HG02885 (cell line): ENCODE results near the gene PTPRN2.
"Not testable (repeated sequence)": the region's sequence is repeated elsewhere in the genome, so short reads cannot be mapped to it uniquely, and the experiment has no call there.

ENCODE experiments used
- ATAC-seq: cut with Tn5 transposase; IDR thresholded peaks from one replicate; pipeline ENCODE4 v1.9.1; 2021; ENCODE audit warnings: mild to moderate bottlenecking; ENCODE audit not compliant: unreplicated experiment, poor library complexity

The PTPRN2 gene

DNA sequence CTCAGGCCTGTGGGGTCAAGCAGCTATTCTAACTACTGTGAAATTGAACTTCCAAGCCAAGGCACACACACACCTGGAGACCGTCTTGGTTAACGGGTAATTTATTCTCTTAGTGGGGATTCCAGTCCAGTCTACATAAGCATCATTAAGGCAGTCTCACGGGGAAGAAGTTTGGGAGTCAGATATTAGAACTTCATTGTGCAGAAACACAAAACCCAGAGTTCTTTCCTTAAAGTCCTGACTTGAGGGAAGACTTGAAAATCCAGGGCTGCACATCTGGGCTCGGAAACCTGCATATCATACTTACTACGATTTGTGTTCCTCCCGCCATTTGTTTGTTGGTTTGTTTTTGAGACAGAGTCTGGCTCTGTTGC is 112.0 kb downstream of the PTPRN2 start:
- ATAC-seq: no peak

DNA sequence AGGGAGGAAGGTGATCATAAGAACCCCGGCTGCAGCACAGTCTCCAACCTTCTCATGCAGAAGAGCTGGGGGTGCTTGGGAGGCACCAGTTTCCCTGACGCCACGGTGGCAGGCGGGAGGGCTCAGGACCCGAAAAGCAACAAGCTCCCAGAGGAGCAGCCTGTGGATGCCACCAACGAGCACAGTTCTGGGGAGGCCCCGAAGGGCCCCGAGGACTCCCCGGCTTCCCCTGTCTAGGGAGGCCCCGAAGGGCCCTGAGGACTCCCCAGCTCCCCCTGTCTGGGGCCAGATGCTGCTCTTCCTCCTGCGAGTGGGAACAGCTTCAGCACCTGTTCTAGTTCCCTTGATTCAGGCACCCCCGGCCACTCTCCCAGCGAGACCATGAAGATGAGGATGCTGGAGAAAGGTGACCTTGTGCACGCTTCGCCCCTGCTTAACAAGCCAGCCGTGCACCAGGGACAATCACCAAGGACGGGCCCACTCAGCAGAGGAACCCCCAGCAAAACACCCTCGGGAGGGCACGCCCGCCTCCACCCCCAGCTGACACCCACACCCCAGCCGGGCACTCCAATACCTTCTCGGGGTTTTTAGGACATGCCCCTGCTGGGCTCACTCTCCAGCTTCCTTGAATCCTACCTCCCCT is 112.5 kb downstream of the PTPRN2 start:
- ATAC-seq: no peak

DNA sequence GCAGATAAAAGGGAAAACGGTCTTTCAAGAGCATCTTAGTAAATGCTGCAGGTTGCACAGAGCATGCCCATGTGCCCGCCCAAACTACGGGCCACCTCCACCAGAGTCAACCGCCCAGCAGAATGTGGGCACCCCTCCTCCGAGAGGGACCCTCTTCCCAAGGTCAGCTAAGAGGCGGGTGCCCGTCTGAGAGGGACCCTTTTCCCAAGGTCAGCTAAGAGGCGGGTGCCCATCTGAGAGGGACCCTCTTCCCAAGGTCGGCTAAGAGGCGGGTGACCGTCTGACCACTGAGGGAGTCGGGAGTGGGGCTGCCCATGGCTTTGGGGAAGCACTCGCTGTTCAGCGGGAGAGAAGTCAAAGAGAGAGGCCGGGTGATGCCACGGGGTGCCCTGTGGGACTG is 113.1 kb downstream of the PTPRN2 start:
- no peak for ATAC-seq

DNA sequence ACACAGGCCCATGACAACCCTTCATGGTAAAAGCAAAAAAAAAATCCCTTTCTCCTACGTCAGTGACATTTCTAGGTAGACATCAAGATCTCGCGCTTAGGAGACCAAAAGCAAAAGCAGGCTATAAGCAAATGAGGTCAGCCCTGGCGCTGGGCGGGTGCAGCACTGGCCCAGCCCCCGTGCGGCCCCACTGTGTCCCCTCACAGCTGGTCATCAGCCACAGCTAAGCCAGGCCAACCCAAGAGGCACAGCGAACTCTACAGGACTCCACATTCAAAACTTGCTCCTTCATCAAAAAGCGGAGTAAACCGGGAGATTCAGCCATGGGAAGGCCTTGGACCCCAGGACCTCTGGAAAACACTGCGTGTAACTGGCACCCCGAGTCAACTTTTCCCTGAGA is 113.7 kb downstream of the PTPRN2 start:
- ATAC-seq: no peak

DNA sequence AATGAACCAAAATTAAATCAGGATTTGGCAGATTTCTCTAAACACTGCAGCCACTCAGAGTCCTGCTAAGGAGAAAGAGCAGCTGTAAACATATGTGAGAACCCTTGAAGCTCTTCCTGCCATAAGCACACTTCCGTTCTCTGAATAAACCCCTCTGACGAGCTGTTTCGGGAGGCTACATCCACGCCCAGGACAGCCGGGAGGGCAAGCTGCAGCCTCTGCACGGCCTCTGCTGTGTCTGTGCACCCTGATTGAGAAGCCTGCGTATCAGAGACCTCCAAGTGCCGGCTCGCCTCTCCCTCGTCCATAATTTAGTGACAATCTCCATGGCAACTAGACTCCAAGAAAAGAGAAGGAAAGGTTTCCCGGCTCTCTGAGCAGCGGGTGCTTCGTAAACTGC is 114.4 kb downstream of the PTPRN2 start:
- peak; percentile 45 for ATAC-seq

DNA sequence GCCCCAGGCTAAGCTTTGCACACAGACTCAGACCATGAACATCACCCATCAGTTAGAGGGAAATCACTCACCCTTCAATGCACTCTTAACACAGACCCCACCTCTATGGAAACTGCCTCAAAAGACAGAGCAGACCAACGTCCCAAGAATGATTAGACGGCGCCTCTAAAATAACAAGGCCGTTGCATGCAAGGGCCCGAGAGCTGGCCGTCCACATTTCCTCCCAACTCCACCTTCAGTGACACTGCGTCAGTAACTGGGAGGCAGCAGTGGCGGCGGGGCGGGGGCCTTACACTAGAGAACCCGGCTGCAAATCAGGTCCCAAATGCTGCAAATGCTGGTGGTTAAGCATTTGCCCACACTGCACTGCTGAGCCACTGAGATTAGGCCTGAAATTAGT is 115.0 kb downstream of the PTPRN2 start:
- ATAC-seq: no peak

DNA sequence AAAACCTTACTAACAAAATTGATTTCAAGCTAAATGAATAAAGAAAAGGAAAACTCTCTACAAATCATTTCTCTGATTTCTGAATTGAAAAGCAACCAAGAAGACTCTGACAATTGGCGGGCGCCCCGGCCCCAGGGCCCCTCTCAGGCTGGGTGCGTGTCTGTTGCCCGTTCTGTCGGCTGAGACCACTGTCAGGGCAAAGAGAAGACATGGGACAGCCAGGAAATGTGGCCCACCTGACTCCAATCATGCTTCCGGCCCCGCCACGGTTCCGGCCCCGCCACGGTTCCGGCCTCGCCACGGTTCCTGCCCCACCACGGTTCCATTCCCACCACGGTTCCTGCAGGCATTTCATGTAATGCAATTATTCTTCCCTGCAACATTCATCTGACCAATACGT is 115.9 kb downstream of the PTPRN2 start:
- no peak for ATAC-seq

DNA sequence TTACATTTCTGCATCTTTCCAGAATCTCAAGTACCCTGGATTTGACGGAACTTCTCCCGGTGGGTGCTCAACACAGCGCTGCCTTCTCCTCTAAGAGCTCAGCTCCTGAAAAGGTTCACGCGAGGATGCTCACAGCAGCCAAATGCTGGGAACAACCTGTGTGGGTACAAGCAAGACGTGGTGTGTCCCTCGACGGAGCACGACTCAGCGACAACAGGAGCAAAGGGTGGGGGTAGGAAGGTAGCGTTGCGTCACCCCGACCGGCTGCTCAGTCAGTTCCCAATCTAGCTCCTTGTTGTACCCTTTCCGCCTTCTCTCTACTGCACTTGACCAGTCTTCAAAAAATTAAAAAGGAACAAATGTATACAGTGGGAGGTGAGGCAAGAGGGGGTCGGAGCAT is 117.3 kb downstream of the PTPRN2 start:
- ATAC-seq: no peak

DNA sequence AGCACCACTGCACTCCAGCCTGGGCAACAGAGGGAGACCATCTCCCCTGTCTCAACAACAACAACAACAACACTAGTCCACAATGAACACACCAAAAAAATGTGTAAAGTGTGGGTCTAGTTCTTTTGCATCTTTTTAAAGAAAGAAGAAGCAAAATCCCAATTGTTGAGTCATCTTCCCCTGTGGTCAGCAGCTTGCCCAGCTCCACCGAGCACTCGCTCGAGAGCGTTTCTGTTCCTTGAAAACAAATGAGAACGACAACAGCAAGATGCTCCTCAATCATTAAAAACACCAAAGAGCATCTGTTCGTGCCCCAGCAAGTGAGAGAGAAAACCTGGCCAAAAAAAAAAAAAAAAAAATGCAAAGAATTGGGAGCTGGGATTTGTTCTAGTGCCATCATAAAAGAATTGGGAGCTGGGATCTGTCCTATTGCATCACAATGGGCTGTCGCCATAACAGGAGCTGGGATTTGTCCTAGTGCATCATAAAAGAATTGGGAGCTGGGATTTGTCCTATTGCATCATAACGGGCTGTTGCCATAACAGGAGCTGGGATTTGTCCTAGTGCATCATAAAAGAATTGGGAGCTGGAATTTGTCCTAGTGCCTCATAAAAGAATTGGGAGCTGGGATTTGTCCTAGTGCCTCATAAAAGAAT is 118.1 kb downstream of the PTPRN2 start:
- ATAC-seq: no peak

DNA sequence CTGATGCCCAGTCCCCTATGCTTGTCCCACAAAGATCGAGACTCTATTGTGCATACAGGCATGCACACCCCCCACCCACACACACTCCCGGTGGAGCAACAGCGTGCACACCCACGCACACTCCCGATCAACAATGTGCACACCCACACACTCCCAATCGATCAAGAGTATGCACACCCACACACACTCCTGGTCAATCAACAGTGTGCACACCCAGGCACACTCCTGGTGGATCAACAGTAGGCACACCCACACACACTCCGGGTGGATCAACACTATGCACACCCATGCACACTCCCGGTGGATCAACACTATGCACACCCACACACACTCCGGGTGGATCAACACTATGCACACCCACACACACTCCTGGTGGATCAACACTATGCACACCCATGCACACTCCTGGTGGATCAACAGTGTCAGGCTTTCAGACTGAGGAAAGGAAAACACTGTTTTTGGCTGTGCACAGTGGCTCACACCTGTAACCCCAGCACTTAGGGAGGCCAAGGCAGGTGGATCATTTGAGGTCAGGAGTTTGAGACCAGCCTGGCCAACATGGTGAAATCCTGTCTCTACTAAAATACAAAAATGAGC is 118.8 kb downstream of the PTPRN2 start:
- ATAC-seq: no peak

DNA sequence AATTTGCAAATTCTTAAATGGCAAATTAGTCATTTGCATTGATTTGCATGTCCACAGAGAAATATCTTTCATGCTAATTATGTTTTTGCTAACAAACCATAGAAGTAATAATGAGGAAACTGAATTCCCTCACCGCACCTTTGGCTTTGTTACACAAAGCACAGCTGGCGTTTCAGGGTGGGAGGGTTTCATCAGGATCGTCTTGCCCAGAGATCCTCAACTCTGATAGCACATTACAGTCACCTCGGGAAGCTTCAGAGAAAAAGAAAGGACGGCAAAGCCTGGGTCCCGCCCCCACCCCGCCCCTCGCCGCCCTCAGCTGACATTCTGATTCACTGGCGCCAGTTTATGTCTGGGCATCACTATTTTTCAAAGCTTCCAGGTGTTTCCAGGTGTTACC is 119.4 kb downstream of the PTPRN2 start:
- ATAC-seq: no peak

DNA sequence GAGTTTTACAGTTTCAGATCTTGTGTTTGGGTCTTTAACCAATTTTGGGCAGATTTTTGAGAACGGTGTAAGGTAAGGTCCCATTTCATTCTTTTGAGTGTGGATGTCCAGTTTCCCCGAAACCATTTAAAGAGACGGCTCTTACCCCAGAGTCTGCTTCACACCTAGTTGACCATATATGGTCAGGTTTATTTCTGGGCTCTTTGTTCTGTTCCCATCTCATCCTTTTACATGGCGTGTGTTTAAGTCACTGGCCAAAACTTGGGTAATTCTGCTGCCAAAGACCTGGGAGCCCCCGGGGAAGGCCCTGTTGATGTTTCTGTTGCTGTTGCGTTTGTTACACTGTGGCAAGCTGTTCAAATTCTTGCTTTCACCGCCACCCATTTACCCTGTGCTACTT is 120.1 kb downstream of the PTPRN2 start:
- no peak for ATAC-seq

DNA sequence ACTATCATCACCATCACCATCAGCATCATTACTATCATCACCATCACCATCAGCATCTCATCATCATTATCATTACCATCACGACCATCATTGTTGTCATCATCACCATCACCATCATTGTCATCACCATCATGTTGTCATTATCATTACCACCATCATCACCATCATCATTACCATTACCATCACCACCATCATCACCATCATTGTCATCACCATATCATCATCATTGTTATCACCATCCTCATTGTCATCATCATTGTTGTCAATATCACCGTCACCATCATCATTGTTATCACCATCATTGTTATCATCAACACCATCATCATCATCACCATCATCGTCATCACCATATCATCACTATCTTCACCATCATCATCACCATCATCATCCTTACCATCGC is 124.3 kb downstream of the PTPRN2 start:
- no peak for ATAC-seq

DNA sequence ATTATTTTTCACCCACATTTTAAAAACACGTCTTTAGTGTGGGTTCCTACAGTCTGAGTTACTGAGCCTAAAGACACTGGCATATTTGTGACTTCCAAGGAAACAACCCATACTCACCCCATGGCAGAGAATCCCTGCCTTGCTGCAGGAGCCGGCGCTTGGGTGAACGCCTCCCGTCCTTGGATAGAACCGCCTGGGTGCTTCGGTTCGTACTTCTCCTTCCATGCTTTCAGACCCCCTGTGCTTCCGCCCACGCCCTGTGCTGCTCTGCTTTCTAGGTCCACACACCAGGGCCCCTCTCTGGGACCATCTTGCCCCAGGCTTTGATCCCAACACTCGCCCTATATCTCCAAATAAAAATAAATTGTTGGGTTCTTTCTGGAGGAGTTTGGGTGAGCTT is 125.8 kb downstream of the PTPRN2 start:
- ATAC-seq: no peak

DNA sequence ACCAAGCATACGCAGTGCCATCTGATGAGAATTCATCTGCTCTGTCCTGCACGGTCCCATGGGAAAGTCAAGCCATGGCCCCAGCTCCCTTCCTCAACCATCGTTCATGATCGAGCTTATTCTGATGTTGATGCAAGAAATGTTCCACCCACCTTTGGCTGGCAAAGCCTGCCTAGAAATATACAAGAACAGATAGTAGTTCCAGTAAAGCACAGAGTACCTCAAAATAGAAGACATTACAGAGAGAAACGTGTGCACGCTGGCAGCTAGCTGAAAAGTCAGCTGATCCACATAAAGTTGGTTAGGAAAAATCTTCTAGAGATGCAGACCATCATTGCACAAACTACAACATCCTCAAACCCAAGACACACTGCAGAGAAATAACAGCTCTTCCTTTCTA is 127.0 kb downstream of the PTPRN2 start:
- no peak for ATAC-seq

DNA sequence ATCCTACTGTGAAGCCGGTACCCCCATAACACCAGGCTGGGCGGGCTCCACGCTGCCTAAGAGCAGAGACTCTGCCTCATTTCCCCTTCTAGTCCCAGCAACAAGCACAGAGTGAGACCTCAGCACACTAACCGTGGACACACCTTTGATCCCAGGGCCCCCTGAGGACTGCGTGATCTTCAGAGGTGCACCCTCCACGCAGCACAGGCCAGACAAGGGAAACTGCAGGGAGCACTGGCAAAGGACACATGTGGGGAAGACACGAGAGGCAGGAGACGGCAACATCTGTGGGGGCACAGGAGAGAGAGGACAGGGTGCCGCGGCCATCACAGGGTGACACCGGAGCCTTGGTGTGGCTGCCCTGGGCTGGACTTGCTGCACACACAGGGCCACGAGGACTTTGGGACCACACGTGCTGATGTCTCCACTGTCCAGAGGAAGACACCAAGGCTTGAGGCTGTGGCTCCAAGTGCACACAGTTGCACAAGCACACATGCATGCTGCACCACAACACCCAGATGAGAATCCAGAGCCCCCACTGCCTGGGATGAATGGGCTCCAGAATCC is 128.8 kb downstream of the PTPRN2 start:
- no peak for ATAC-seq

DNA sequence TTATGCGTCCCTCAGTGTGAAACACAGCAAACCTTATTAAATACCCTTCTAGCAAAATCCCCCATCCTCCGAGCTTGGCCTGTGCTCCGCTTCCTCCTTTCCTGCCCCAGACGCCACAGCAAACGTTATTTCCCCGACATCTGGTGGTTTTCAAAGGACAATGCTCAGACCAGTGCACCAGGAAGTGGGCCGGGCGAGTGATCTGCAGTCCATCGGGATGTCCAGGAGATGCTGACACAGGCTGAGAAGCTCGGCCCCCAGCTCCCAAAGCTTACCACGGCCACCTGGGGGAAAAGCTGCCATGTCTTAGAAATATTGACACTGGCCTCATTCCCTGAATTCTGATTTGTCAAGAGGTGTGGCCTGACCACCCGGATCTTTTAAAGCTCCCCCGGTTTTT is 129.5 kb downstream of the PTPRN2 start:
- no peak for ATAC-seq

DNA sequence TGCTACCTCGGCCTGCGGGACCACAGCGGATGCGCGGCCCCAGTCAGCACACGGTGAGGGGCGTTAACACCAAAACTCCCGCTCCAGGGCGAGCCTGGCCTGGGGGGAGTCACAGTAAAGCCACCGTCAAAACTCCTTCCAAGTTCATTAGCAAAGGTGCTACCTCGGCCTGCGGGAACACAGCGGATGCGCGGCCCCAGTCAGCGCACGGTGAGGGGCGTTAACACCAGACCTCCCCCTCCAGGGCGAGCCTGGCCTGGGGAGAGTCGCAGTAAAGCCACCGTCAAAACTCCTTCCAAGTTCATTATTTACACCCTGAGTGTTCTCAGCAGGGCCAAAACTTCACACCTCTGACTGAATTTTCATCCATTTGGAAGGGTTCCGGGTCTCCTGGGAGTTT is 130.0 kb downstream of the PTPRN2 start:
- not testable (repeated sequence) for ATAC-seq

DNA sequence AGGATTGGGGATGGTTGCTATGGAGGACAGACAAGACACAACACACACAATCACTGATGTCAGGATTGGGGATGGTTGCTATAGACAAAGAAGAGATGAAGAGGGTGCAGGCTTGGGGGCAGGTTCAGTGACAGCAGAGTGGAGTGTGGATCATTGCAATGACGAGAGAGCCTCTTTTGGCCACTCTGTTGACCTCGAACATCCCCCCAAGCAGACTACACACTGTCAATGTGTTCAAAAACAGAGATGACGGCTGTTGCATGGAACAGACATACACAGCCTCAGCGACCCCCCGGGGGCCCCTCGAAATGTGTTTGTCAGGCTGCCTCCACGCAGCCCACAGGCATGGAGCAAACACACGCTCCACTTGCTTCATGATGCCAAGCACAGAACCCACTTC is 133.0 kb downstream of the PTPRN2 start:
- no peak for ATAC-seq

DNA sequence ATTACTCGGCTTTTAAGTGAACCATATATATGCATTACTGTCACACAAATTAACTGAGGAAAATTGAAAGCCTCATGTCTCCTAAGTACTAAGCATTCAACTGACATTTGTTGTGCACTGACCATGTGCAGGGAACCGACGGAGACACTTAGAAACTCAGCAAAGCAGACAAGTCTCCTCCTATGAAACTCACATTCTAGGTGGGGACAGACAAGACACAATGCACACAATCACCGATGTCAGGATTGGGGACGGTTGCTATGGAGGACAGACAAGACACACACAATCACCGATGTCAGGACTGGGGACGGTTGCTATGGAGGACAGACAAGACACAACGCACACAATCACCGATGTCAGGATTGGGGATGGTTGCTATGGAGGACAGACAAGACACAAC is 134.0 kb downstream of the PTPRN2 start:
- no peak for ATAC-seq

DNA sequence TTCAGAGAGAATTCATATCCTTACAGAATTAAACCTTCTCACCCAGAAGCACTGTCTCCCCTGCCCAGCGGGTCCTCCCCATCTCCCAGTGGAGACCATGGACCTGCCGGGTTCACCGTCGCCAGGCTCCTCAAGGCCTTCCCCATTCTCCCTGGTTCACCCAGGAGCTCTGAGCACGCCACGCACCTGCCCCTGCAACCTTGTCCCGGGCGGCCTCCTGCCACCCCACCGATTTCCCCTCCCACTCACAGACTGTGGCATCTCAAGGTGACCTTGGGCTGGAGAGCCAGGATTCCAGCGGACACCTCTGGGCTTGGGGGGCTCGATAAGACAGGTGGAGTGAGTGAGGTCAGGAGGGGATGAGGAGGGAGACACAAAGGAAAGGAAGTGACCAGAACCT is 135.3 kb downstream of the PTPRN2 start:
- ATAC-seq: no peak
